CD4-positive, alpha-beta T cell treated with Interleukin-12 subunit alpha and Interleukin-12 subunit beta, for 1 hour (primary cell): ENCODE measurements around the gene CRMP1.
"Not testable (repeated sequence)": the region's sequence is repeated elsewhere in the genome, so short reads cannot be mapped to it uniquely, and the experiment has no call there.

ENCODE experiments used
- DNase-seq: peaks from one replicate; pipeline ENCODE4 v3.0.0-alpha.2; 2020

CRMP1 gene

DNA sequence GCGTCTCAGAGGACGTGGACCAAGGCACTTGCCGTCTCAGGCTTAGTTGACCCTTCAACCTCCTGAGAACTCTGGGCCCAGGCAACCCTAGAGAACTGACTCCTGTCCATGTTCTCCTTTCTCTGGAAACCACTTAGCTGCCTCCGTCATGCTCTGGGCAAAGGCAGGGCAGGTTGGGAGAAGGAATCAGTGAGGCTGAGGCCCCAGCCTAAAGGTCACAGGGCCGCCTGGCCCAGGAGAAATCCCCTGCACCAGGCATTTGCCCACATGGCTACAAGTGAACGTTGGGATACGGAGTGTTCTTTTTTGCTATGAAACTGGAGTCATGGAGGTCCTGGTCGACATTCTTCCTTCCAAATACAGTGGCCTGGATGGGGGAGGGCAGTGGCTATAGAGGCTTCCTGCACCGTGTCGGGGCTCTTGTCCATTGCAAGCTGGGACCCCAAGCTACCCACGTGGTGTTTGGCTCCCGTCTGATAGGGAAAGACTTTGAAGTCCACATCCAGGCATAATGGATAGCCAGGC lies 76.0 kb downstream of the CRMP1 start:
- no peak for DNase-seq

- DNase-seq, result no peak
These were observed 76.8 kb downstream of the CRMP1 start for GRCh38 chr4:5816101-5816500.

DNA sequence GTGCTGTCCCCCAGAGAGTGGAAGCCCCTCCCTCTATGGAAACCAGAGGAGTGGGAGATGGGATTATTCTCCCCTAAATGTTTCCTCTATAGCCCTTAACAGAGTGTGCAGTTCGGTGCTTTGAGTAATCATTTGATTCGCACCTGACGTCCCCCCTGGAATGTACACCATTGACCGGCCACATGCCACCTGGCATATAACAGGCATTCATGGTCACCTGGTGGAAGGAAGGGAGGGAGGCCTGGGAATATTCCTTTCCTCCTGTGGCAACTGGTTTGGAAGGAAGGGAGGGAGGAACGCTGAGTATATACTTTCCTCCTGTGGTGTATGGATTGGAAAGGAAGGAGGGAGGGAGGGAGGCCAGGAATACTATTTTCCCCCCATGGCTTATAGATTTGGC lies 77.2 kb downstream of the CRMP1 start:
- DNase-seq, result no peak

- no peak for DNase-seq
These were observed 78.5 kb downstream of the CRMP1 start for GRCh38 chr4:5814421-5814820.

DNA sequence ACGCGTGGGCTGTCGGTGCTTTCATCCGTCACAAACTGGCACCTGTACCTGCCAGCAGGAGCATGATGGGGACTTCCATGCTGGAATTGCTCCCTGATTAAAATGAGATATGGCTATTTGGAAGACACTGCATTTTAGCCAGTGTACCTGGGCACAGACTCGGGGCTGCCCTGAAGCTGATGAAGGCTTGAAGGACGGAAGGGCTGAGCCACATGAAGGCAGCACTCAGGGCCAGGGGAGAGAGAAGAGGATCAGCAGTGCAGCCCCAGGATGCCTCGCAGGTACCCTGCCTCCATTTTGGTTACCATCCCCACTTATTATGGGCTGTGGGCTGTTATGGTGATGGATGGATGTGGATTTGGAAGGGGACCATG lies 79.0 kb downstream of the CRMP1 start:
- no peak for DNase-seq

GRCh38 chr4:5812506-5813229 lies 80.2 kb downstream of the CRMP1 start:
- peak; percentile 31 for DNase-seq

DNA sequence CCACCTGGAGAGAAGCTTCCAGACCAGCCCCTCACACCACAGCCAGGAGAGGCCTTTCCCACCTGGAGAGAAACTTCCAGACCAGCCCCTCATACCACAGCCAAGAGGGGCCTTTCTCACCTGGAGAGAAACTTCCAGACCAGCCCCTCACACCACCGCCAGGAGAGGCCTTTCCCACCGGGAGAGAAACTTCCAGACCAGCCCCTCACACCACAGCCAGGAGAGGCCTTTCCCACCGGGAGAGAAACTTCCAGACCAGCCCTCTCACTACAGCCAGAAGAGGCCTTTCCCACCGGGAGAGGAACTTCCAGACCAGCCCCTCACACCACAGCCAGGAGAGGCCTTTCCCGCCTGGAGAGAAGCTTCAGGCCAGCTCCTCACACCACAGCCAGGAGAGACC lies 80.8 kb downstream of the CRMP1 start:
- DNase-seq, result not testable (repeated sequence)

DNA sequence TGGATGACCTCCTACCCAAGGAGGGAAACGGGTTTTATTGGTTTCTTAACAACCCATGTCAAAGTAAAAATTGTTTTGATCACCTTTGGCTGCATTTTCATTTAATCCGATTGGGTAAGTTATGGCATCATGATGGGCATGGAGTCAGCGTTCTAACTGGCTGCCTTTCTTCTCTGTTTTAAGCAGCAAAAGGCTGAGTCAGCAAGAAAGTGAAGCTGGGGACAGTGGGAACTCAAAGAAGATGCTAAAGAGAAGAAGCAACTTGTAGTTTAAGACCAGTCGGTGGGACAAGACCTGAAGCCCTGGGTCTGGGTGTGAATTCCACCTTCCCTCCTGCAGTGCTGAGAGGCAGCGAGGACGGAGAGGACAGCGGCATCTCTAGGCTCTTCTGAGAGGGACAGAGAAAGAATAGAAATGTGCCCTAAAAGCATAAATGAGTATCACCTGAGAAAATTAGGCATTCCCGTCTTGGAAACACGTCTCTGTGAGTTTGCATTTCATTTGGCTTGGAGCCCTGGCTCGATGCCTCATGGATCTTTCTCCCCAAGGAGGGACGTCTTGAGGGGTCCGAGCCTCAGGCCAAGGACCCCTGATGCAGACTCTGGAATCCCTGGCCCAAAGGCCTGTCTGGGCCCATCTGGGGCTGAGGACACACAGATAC lies 82.0 kb downstream of the CRMP1 start:
- no peak for DNase-seq

DNA sequence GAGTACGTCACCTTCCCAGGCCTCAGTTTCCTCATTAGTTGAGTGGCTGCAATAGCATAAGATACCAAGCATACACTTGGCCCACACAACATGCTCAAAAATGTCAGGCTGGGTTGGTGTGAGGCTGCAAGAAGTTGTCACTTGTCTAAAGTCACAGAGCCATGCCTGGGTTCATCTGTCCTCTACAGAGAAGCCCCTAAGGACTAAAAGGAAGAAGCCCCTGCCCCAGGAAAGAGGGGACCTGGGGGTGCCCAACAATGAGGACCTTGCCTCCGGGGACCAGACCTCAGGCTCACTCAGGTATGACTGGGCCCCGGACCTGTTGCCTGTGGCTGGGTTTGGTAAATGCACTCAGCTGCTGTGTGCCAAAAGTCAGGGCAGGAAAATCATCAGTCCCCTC lies 82.7 kb downstream of the CRMP1 start:
- no peak for DNase-seq

DNA sequence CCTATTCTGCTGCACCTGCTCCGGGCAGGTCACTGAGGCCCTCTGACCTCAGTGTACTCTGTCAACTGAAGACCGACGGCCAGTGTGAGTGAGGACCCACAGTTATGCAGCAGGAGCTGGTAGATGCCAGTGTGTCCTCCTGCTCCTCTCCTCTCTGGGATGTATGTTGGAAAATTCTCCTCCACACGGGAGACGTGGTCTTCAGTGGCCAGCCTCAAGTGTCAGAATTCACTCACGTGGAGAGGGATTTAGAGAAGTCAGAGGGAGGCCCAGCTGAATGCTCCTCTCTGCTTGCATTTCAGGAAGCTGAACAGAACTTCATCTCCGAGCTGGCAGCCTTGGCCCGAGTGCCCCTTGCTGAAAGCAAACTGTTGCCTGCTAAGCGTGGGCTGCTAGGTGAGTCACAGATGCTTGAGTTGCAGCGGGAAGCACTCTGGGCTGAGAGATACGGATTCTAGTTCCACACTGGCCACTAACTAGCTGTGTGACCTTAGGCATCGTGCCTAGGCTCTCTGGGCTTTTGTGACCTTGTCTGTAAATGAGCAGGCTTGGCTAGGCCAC lies 83.6 kb downstream of the CRMP1 start:
- DNase-seq, result no peak

DNA sequence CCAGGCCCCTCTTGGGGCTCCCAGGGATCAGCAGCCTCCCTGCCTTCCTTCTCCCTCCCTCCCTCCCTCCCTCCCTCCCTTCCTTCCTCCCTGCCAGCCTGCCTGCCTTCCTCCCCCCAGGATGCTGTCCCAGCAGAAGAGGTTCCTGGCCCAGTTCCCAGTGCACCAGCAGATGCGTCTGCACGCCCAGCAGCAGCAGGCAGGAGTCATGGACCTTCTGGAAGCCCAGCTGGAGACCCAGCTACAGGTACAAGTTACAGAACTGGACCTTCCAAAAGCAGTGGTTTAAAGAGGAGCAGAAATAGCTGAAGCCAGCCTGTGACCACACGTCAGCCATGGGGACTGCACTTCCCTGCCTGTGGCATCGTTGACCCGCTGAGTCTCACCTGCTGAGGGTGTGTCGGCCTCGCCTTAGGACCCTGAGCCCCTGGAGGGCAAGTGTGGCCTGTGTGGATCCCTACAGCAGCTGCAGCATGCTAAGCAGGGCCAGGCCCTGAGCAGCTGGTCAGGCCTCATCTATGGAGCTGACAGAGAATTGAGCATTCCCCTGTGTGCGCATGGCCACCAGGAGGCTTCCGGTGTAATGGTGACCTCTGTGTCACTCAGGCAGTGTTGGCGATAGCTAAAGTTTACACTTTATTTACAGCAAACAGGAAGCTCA lies 84.7 kb downstream of the CRMP1 start:
- DNase-seq, result no peak

DNA sequence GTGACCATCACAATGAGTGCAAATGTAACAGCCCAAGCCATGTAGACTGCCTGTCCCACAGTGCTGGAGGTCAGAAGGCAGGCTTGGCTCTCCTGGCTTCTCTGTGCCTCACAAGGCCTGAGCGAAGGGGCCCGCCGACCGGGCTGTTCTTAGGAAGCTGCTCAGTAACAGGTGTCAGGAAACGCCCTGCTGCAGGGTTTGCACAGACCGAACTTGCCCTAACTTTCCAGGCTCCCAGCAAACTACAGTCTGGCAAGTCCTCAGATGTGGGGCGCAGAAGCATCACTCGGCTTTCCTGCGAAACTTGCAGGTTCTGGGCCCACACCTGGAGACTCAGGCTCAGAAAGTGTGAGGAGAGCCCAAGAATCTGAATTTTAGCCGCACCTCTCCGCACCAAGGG lies 87.6 kb downstream of the CRMP1 start:
- DNase-seq, result no peak

DNA sequence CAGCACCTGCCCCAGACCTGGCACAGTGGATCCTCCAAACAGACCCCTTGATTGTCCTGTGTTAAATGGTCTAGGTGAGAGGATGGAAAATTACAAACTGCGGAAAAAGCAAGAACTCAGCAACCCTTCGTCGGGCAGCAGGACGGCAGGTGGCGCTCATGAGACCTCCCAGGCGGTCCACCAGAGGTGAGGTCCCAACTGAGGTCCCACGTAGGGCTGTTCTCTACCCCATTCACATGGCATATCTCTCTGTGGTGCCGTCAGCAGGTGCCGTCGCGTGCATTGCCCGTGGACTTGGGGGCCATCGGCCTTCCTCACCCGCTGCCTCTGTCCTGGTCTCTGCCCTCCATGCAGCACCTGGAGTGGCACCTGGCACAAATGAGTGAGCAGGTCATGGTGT lies 88.2 kb downstream of the CRMP1 start:
- DNase-seq, result no peak

GRCh38 chr4:5802565-5802964 lies 90.3 kb downstream of the CRMP1 start:
- no peak for DNase-seq

DNA sequence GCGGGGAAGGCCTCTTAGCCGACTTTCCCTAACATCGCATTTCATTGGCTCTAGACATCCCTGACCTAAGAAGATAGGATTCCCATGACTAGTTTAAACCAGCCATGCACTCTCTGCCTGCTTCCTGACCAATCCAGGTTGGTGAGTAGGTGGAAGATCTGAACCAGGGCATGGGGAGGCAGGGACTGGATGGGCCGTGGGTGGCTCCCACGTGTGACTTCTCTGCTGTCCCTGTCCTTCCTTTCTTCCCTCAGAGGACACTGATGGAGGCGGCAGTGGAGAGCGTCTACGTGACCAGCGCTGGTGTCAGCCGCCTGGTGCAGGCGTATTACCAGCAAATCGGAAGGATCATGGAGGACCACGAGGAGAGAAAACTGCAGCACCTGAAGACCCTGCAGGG lies 91.2 kb downstream of the CRMP1 start:
- no peak for DNase-seq

GRCh38 chr4:5800496-5800895 lies 92.4 kb downstream of the CRMP1 start:
- DNase-seq, result no peak

DNA sequence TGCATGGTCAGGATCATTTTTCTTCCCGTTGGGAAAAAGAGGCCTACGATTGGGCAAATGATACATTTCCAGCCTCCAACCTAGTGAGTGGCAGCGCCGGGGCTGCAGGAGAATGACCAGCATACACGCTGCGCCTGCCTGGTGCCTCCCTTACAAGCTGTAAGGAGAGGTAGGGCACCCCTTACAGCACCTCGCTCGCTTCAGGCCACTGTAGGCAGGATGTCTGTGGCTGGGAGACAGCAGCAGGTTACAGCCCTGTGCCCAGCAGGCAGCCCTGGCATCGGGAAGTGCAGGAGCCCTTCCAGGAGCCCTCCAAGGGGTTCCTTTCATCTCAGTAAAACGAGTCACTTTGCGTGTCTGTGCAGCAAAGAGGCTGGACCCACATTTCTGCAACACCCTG lies 93.5 kb downstream of the CRMP1 start:
- no peak for DNase-seq

DNA sequence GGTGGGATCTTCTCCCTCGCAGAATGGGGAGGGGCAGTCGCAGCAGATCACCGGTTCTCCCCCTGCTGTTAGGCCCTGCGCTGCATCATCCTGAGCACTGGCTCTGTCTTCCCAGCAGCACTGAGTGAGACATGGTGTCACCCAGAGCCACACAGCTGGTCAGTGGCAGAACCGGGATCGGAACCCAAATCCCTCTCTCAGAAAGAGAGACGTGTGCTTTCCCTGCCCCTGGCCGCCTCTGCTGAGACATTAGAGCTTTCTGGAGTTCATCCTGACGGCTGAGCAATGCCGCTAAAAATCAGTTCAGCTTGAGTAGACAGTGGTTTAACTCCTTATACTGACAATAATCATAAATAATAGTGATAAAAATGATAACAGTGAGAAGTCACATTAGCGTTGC lies 93.9 kb downstream of the CRMP1 start:
- no peak for DNase-seq

GRCh38 chr4:5798462-5798861 lies 94.4 kb downstream of the CRMP1 start:
- no peak for DNase-seq

DNA sequence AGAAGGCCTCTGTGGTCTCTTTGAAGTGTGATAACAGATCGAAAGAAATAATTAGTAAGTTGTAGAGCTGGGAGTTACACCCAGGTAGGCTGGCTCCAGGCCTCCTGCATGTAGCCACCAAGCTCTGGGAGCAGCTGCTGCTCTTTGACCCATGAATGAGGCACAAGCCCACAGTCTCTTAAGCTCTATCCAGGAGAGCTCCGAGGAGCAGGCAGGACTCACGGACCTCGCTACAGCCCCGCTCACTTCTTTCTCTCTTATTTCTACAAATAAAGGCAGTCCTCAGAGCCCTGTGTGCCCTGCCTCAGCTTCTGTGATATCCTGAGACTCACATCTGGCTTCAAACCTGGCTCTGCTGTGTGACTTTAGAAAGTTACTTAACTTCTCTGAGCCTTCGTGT lies 95.0 kb downstream of the CRMP1 start:
- no peak for DNase-seq

- DNase-seq, result no peak
These were observed 95.9 kb downstream of the CRMP1 start for GRCh38 chr4:5796976-5797375.

GRCh38 chr4:5795580-5795979 lies 97.3 kb downstream of the CRMP1 start:
- DNase-seq, result no peak

DNA sequence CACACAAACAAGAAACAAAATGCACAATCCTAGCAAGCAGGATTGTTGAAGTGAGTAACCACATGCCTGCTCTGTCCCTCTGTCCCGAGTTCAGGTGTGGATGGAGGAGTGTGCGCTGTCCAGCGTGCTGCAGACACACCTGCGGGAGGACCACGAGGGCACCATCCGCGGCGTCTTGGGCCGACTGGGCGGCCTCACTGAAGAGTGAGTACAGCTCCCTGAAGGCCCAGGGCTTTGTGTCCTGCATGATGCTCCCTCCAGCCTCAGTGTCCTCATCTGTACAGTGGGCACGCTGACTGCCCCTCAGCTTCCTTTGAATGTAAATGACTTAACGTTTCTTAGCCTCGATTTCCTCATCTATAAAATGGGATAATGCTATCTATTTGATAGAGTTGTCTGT lies 99.4 kb downstream of the CRMP1 start:
- DNase-seq, result no peak

- no peak for DNase-seq
These were observed 101.2 kb downstream of the CRMP1 start for GRCh38 chr4:5791654-5792053.
